Mucosa of descending colon (tissue), 3 donors: ENCODE measurements around the gene NCMAP. TPM values are rescaled to one million over a fixed set of nuclear protein-coding genes. Genes with fewer than 3 reads are reported as not detected.

ENCODE experiments used
- ATAC-seq: fragments of 200-7000 bp; cut with Tn5 transposase; one replicate; pipeline ENCODE4 v1.9.1; 2020; ENCODE audit warnings: mild to moderate bottlenecking, moderate library complexity
- DNase-seq, 3 donors: peaks; one replicate each; pipeline ENCODE4 v3.0.0-alpha.2; 2020
- H3K36me3 ChIP-seq: fragments of 200-600 bp; one replicate; pipeline ENCODE4 v1.8.0; 2021; ENCODE audit warnings: low read depth, mild to moderate bottlenecking
- H3K4me1 ChIP-seq: fragments of 200-600 bp; one replicate; pipeline ENCODE4 v1.8.0; 2021; ENCODE audit warnings: low read depth, mild to moderate bottlenecking
- H3K4me3 ChIP-seq: fragments of 200-600 bp; one replicate; pipeline ENCODE4 v1.8.0; 2021; ENCODE audit warnings: mild to moderate bottlenecking
- H3K9me3 ChIP-seq: fragments of 200-600 bp; one replicate; pipeline ENCODE4 v1.8.0; 2021; ENCODE audit warnings: mild to moderate bottlenecking
- intact Hi-C, 2 donors: fragments of 100-400 bp; cut with DNase I in 1 of 2; cut with micrococcal nuclease in 1 of 2; formaldehyde crosslinking; loops; one replicate each; pipeline versions ENCODE4 v1.11.0 to v1.11.1; 2022; cut with DNase I, micrococcal nuclease
- total RNA-seq, 3 donors: library from RNA; stranded (reverse); fragmentation: NEBNext Ultra II Directional in 2 of 3; extraction: Animal tissue kit (Norgen Biotek cat#: 25700) in 2 of 3; gene quantifications; one replicate each; pipeline versions ENCODE4 v1.2.1 to v1.2.4, GENCODE V29; 2021 to 2023
- TF ChIP-seq, protein P1 (sequence below): fragments of 200-600 bp; IDR thresholded peaks from one replicate; pipeline ENCODE4 v1.8.0; 2022; ENCODE audit warnings: antibody characterized with exemption, mild to moderate bottlenecking
- donor health status: DM: no; HTN: no; CAD: no; lungs with moderate emphysema.
- donor health status: DM: no; HTN: no; CAD: no.
- donor health status: DM: no; HTN: yes; CAD: no.

The NCMAP gene
- total RNA-seq, 3 donors from 2014 or later = 0.60 to 1.9 (median 1.9) TPM

DNA sequence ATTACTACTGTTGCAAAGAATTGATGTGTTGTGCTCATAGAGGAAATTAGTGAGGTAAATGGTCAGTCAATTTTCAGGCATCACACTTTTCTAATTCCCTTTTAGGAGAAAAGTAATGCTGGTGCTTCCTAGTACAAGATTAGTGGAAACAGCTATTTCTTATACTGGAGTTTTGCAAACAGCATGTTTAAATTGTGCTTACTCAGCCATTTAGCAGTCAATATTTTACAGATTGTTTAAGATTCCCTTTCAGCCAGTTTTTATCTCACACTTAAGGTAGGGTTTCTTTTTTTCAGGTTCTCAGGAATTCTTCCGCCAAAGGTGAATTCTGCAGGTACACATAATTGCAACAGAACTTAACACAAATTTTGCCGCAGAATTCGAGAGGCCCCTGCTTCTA is 98.1 kb downstream of the NCMAP start:
- intact Hi-C loops = loop anchor here in 1 of 2 donors (10.0 kb wide), 1 partner anchor 571 kb away; no protein-coding TSS in a partner anchor
- no peak for ATAC-seq
- no peaks in the 10 kb centered on the region for H3K9me3 ChIP-seq
- DNase-seq = no peak
- no peaks in the 10 kb centered on the region for H3K4me1 ChIP-seq
- TF ChIP-seq, protein P1, sequence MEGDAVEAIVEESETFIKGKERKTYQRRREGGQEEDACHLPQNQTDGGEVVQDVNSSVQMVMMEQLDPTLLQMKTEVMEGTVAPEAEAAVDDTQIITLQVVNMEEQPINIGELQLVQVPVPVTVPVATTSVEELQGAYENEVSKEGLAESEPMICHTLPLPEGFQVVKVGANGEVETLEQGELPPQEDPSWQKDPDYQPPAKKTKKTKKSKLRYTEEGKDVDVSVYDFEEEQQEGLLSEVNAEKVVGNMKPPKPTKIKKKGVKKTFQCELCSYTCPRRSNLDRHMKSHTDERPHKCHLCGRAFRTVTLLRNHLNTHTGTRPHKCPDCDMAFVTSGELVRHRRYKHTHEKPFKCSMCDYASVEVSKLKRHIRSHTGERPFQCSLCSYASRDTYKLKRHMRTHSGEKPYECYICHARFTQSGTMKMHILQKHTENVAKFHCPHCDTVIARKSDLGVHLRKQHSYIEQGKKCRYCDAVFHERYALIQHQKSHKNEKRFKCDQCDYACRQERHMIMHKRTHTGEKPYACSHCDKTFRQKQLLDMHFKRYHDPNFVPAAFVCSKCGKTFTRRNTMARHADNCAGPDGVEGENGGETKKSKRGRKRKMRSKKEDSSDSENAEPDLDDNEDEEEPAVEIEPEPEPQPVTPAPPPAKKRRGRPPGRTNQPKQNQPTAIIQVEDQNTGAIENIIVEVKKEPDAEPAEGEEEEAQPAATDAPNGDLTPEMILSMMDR = no peak
- peaks cover 26% of the 10 kb centered on the region for H3K36me3 ChIP-seq
- H3K4me3 ChIP-seq = no peak overlapping the region

DNA sequence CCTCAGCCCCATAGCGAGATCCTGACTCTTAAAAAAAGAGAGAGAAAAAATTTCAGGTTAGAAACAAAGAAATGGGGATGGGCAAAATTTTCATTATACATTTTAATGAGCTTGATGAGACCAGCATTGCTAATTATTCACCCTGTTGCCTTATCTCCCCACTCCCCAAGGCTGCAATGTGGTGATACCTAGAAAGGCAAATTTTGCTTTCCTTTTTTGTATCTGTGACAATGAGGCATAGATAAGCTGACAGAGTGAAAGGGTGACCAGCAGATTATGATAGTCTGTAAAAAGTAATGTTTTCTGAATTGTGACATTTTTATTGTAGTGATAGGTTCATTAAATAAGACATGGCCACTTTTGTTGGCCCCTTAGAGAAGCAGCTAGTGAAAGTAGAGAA is 100.2 kb downstream of the NCMAP start:
- intact Hi-C loops = loop anchor here in 1 of 2 donors (10.0 kb wide), 1 partner anchor 569 kb away; no protein-coding TSS in a partner anchor
- H3K36me3 ChIP-seq = peaks cover 18% of the 10 kb centered on the region
- H3K4me3 ChIP-seq = no peak overlapping the region
- no peaks in the 10 kb centered on the region for H3K9me3 ChIP-seq
- H3K4me1 ChIP-seq = no peaks in the 10 kb centered on the region
- TF ChIP-seq, protein P1 = no peak
- no peak for DNase-seq
- no peak for ATAC-seq

DNA sequence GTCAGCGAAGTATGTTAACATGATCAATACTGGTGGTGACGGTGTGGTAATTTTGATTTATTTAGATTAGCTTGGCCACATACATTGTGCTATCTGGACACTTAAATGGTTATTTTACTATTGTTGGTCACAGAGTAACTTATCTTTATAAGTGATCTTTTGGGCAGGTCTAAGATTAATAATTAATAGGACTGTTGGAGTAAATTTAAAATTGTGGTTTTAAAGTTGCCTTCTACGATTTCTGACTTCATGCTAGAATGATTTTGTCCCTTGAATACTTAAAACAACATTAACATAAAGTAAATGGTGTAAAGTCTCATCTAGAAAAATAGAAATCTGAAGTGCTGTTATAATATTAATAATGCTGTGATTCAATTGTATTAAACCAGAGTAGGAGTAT is 101.9 kb downstream of the NCMAP start:
- no peak for DNase-seq
- TF ChIP-seq, protein P1 = no peak
- H3K36me3 ChIP-seq = peaks cover 18% of the 10 kb centered on the region
- no peak overlapping the region for H3K4me3 ChIP-seq
- intact Hi-C loops = loop anchor here in 1 of 2 donors (10.0 kb wide), 1 partner anchor 567 kb away; no protein-coding TSS in a partner anchor
- H3K9me3 ChIP-seq = no peaks in the 10 kb centered on the region
- ATAC-seq = no peak
- no peaks in the 10 kb centered on the region for H3K4me1 ChIP-seq

Other genes with a start within 250 kb of the NCMAP start
- gene GRHL3, start 236.7 kb upstream of the NCMAP start, total RNA-seq = under 1 TPM in 1 of 3 donors, not detected in 2; 0.65 TPM
- 10 to 100 TPM; 15.9 to 25.4 (median 17.9) TPM for gene STPG1, start 142.3 kb upstream of the NCMAP start, total RNA-seq
- gene NIPAL3, start 140.3 kb upstream of the NCMAP start, total RNA-seq = 10 to 100 TPM; 38.3 to 52.5 (median 40.7) TPM
- 10 to 100 TPM in 2 of 3 donors, 1 to 10 TPM in 1; 9.2 to 15.0 (median 12.8) TPM for gene RCAN3, start 53.3 kb upstream of the NCMAP start, total RNA-seq
- gene SRRM1, start 87.2 kb downstream of the NCMAP start, total RNA-seq = 100 to 1,000 TPM; 117 to 131 (median 120) TPM
- 100 to 1,000 TPM in 1 of 3 donors, 10 to 100 TPM in 2; 33.0 to 176 (median 52.4) TPM for gene CLIC4, start 189.4 kb downstream of the NCMAP start, total RNA-seq